Peyer's patch (tissue), 4 donors: Measurements from ENCODE around the gene FBXO48.

Source experiments
- CTCF ChIP-seq, 6 experiments: fragments of 450-650 bp in 4 of 6; fragments of 200-600 bp in 2 of 6; sonication (generic) in 1 of 6; IDR thresholded peaks; one replicate each; pipeline ENCODE4 v1.5.1; 2017 to 2019; ENCODE audit warnings: antibody characterized with exemption in 6 of 6, mild to moderate bottlenecking in 3 of 6, moderate library complexity in 1 of 6
- POLR2A ChIP-seq, 2 donors: fragments of 450-650 bp; IDR thresholded peaks; one replicate each; pipeline ENCODE4 v1.5.1; 2017; ENCODE audit warnings: antibody characterized with exemption in 2 of 2, mild to moderate bottlenecking in 2 of 2, moderate library complexity in 2 of 2

- TF ChIP-seq CTCF (IDR thresholded peaks at IDR 0.05) (no peak), POLR2A (IDR thresholded peaks at IDR 0.05) (no peak)
Observed at GRCh38 chr2:68447118-68447517, 20.0 kb downstream of the FBXO48 start.
